HEK293 (cell line): Measurements from ENCODE around the gene ELOVL2.

Experiments used
- GLIS2 ChIP-seq: fragments of 450-650 bp; formaldehyde crosslinking; IDR thresholded peaks from 2 replicates; pipeline ENCODE4 v1.5.1; 2016; ENCODE audit warnings: missing biosample characterization, missing genetic modification characterization
- TCF7L2 ChIP-seq: IDR thresholded peaks from 2 replicates; pipeline ENCODE4 v1.6.1; 2011; ENCODE audit warnings: low read depth, mild to moderate bottlenecking, inconsistent platforms, low read length, moderate library complexity, borderline replicate concordance
- ZNF138 ChIP-seq: fragments of 450-650 bp; formaldehyde crosslinking; IDR thresholded peaks from 2 replicates; pipeline ENCODE4 v1.5.1; 2016; ENCODE audit warnings: missing biosample characterization, missing genetic modification characterization, borderline replicate concordance
- ZNF211 ChIP-seq: fragments of 450-650 bp; formaldehyde crosslinking; IDR thresholded peaks from 2 replicates; pipeline ENCODE4 v1.5.1; 2016; ENCODE audit warnings: low read depth, missing biosample characterization, missing genetic modification characterization
- ZNF292 ChIP-seq: fragments of 450-650 bp; formaldehyde crosslinking; IDR thresholded peaks from 2 replicates; pipeline ENCODE4 v1.5.1; 2016; ENCODE audit warnings: low read depth, missing biosample characterization, missing genetic modification characterization, borderline replicate concordance
- ZNF404 ChIP-seq: fragments of 450-650 bp; formaldehyde crosslinking; IDR thresholded peaks from 2 replicates; pipeline ENCODE4 v1.5.1; 2017; ENCODE audit warnings: missing biosample characterization, missing genetic modification characterization
- ZNF501 ChIP-seq: fragments of 450-650 bp; formaldehyde crosslinking; IDR thresholded peaks from 2 replicates; pipeline ENCODE4 v1.5.1; 2016; ENCODE audit warnings: missing biosample characterization, missing genetic modification characterization
- ZNF707 ChIP-seq: fragments of 450-650 bp; formaldehyde crosslinking; IDR thresholded peaks from 2 replicates; pipeline ENCODE4 v1.5.1; 2016; ENCODE audit warnings: missing biosample characterization, missing genetic modification characterization
- TF ChIP-seq, protein P1 (sequence below): fragments of 450-650 bp; formaldehyde crosslinking; IDR thresholded peaks from 2 replicates; pipeline ENCODE4 v1.5.1; 2016; ENCODE audit warnings: missing biosample characterization, missing genetic modification characterization
- TF ChIP-seq, protein P2 (sequence below): fragments of 450-650 bp; formaldehyde crosslinking; IDR thresholded peaks from 2 replicates; pipeline ENCODE4 v1.5.1; 2016; ENCODE audit warnings: missing biosample characterization, missing genetic modification characterization

DNA sequence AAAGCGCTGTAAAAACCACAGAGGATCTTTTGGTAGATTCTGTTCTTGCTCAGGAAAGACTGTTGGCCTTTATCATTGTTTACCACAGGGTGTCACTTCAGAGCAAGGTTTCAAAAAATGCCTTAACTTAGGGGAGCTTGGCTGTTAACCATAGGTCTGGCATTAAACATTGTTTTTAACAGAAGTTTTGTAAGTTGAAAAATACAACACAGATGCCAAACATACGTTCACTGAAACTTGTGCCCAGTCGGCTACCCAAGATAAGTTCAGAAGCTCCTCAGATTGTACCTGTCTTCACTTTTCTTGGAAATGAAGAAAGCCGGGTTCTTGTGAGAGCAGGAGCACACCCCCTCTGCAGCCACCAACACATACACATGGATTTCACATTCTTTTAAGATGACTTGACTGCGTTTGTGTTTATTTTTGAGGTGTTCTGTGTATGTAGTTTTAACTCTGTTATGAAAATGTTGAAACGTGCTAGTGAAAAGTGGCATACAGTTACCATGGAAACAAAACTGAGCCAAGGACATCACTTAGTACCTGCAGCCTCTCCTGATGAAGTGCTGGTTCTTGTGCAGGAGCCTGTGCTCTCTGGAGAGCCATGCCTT, 92.3 kb downstream of the ELOVL2 start:
- TF ChIP-seq ZNF501 (tag by site-specific recombination): no peak
- TF ChIP-seq, protein P1, sequence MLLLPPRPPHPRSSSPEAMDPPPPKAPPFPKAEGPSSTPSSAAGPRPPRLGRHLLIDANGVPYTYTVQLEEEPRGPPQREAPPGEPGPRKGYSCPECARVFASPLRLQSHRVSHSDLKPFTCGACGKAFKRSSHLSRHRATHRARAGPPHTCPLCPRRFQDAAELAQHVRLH (tag by site-specific recombination): no peak
- TF ChIP-seq, protein P2, sequence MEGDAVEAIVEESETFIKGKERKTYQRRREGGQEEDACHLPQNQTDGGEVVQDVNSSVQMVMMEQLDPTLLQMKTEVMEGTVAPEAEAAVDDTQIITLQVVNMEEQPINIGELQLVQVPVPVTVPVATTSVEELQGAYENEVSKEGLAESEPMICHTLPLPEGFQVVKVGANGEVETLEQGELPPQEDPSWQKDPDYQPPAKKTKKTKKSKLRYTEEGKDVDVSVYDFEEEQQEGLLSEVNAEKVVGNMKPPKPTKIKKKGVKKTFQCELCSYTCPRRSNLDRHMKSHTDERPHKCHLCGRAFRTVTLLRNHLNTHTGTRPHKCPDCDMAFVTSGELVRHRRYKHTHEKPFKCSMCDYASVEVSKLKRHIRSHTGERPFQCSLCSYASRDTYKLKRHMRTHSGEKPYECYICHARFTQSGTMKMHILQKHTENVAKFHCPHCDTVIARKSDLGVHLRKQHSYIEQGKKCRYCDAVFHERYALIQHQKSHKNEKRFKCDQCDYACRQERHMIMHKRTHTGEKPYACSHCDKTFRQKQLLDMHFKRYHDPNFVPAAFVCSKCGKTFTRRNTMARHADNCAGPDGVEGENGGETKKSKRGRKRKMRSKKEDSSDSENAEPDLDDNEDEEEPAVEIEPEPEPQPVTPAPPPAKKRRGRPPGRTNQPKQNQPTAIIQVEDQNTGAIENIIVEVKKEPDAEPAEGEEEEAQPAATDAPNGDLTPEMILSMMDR (tag by site-specific recombination): no peak
- no peak for TF ChIP-seq TCF7L2
- no peak for TF ChIP-seq ZNF211
- TF ChIP-seq ZNF707 (tag by site-specific recombination): no peak
- no peak for TF ChIP-seq ZNF138 (tag by site-specific recombination)
- TF ChIP-seq GLIS2: no peak
- no peak for TF ChIP-seq ZNF292
- no peak for TF ChIP-seq ZNF404
